ENCODE data around the gene KCNQ1. TPM values are rescaled to one million over a fixed set of nuclear protein-coding genes. Genes with fewer than 3 reads are reported as not detected.

Gene KCNQ1
- total RNA-seq, 1 donor from 2014 or later: 0.07 TPM

DNA sequence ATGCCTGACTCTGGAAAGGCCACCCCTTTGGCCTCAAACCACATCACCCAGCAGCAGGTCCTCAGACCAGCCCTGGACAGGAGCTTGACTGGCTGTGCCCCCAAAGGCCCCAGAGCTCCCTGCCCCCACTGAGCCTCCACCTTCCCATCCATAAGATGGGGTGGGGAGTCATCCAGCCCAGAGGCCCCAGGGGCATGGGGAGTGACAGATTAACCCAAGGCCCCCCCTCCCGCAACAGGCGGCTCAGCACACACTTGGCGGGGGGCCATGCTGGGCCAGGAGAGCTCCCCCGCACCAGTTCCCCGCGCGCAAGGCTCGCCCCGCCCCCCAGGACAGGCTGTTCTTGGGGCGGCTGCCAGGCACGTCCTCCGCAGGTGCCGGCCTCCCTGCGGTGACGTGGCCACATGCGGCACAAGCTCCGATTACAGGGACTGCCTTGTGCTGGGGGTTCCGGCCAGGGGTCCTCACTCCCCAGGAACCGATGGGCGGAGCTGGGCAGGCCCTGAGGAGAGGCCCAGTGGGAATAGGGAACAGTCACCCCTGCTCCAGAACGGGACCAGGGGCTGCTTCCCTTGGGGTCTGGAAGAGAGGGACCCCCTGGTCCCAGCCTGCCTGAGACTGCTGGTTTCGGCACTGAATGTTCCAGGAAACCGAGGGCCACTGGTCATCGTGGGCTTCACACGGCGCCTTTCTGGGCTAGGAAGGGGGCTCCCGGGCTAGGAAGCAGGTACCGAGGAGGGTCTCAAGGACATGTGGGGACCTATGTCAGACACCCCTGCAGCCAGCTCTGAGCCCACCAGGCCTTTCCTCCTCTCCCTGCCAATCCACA is 445.9 kb downstream of the KCNQ1 start:
- no peak for DNase-seq (ENCODE audit: low read depth, low spot score)

DNA sequence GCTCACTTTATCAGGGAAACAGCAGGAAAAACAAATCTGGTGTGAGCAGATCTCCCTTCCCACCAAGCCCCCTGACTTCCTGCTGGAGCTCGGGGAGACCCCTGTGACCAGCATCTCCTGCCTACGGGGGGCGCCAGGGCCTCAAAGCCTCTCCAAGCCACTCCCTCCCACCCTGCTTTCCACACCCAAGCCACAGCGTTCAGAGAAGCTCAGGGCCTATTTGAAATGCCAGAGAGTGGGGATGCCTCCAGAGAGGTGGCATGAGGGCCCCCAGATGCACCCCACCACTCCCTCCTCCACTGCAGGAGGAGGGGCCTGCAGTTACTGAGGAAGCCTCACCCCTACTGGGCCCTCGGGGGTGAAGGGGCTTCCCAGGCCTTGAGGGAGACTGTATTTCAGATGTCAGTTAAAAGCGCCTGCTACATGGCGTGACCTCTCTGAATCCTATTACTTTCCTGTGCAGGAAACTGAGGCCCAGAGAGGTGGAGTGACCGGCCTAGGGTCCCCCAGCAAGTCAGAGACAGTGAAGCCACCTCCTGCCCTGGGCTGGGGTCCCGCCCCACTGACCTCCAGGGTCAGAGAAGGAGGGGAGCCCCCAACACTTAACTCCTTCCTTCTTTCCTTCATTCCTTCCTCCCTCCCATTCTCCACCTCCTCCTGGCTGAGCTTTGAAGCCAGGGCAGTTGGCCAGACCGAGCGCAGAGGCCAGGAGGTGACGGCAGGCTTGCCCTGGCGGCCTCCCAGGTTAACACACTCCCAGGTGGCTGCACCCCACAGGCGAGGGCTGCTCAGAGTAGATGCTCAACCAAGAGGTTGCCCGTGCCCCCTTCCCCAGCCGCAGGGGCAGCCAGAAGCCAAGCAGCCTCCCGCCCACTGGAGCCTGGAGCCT is 446.8 kb downstream of the KCNQ1 start:
- DNase-seq (ENCODE audit: low read depth, low spot score): no peak

DNA sequence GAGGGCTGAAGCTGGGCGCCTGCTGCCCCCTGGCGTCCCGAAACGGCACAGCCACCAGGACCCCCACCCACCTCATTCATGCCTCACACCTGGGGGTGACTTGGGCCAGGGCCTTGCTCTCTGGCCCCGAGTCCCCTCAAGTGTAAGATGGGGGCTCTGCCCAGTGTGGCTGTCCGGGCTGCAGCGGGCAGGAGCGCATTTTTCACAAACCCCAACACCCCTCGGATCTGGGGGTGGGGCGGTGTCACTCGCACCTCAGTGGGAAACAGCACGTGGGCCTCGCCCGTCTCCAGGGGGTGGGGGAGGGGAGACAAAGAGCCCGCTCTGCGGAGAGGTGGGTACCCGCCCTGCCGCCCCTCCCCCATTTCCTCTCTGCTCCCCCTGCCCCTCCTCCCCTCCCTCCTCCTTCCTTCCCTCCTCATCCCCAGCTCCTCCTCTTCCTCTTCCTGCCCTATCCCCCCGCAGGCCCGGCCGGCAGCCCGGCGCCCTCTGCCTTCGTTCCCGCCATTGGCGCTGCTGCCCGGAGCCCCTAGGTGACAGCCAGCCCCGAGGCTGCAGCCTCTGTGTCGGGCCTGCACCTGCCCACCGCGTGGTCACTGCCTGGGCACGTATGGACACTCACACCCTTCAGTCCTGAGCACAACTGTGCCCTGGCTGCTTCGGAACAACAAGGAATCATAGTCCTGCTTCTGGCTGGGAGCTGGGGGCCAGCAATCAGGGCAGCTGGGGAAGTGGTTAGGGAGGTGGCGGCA is 447.6 kb downstream of the KCNQ1 start:
- DNase-seq (ENCODE audit: low read depth, low spot score): no peak

DNA sequence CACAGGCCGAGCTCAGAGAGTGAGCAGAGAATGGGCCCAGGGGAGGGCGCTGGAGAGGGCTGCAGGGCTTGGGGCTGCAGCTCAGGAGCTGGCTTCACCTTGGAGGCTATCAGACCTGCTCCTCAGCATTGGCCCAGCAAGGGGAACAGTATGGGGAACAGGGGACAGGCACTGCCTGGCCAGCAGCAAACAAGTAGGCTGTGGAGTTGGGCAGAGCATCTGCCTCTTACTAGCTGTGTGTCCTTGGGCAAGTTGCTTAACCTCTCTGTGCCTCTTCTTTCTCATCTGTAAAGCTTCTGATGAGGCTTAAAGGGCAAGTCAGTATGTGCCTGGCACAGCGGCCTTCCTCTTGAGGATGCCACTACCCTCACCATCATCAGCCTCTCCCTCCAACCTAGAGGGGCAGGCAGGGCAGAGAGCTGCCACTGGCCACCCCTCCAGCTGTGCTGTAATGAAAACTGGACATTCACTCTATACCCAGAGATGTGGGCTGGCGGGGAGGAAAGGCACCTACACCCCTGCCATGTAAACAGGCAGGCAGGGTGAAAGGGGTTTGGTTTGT is 448.2 kb downstream of the KCNQ1 start:
- no peak for DNase-seq (ENCODE audit: low read depth, low spot score)

DNA sequence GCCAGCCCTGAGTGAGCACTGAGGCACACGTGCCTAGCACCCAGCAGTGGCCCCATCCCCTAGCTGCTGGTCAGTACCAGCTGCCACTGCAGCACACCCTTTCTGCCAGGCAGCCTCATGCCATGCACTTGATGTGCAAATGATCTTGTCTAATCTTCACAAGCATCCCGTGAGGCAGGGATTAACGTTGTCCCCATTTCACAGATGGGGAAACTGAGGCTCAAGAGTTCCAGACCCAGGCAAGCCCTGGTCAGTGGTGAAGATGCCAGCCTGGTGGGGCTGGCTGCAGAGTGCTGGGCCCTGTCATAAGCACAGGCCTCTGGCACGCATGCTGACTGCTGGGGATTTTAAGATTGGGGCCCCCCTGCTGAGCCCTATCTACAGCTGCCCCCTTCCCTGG is 449.1 kb downstream of the KCNQ1 start:
- DNase-seq (ENCODE audit: low read depth, low spot score): no peak

DNA sequence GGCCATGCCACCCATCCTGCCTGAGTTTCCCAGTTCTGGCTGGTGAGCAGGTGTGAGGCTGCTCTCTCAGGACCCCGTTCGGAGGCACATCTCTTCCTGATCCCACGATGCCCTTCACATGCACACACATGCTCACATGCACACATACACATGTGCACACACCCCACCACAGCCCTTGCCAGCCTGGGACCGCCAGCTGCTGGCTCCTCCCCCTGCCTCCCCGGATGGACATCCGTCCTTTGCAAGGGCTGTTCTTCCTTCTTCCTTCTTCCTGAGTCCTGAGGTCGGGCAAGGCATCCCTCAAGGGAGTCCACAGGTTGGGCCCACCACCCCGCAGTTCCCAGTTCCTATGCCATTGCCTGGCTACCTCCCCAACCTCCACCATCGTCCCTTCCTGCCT is 451.2 kb downstream of the KCNQ1 start:
- DNase-seq (ENCODE audit: low read depth, low spot score): no peak

DNA sequence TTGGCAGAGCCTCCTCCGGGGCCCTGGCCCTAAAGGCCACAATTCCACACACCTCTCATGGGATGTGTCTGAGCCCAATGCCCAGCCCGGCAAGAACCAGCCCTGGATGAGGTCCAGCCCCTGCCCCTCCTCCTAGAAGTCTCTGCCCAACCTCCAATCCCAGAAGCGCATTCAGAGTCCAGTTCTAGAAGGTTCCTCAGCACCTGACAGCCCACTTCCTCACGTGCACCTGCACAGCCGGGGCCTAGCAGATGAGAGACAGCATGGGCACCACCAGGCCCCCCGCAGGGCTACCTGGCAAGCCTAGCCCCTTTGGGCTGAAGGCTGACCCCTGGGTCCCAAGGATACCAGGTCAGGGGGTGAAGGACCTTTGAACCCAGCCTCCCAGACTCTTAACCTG is 452.2 kb downstream of the KCNQ1 start:
- DNase-seq (ENCODE audit: low read depth, low spot score): no peak

DNA sequence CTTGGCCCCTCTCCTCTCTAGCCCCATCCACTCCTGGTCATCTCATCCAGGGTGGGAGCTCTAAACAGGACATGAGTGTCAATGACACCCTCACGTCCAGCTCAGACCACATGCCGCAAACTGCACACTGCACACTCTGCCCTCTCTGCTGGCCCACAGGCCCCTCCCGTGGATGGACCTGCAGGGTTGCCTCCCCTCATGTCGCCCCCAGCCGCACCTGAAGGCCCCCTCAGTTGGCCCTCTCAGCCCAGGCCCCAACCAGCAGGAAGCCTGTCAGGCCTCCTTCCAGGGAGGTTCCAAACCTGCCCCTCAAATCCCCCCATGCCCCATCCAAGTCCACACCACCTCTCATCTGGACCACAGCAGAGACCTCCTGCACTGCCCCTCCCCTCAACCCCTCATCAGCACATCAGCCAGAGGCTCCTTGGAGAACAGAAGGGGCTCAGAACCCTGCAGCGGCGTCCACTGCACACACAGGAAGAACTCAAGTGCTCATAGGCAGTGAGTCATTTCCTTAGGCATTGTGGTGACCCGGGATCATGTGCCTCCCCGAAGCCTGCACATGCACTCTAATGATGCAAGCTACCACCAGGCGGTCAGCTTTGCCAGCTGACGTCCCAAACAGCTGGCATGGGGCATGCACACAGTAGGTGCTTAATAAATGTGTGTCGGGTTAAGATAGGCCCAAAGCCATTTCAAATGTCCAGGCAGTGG is 453.7 kb downstream of the KCNQ1 start:
- DNase-seq (ENCODE audit: low read depth, low spot score): peak; percentile 91

Other genes with a start within 250 kb of the KCNQ1 start
- not detected in 2 replicates for gene ASCL2, start 174.4 kb upstream of the KCNQ1 start, total RNA-seq
- gene C11orf21, start 143.1 kb upstream of the KCNQ1 start, total RNA-seq: not detected in 2 replicates
- not detected in 2 replicates for gene TSPAN32, start 143.0 kb upstream of the KCNQ1 start, total RNA-seq
- 176 and 197 TPM in 2 replicates for gene CD81, start 67.7 kb upstream of the KCNQ1 start, total RNA-seq
- 63.2 and 82.5 TPM in 2 replicates for gene TSSC4, start 44.3 kb upstream of the KCNQ1 start, total RNA-seq
- not detected in 2 replicates for gene TRPM5, start 494 bp upstream of the KCNQ1 start, total RNA-seq

Measured in pulmonary artery endothelial cell (primary cell).